Activated CD8-positive, alpha-beta memory T cell treated with anti-CD3 and anti-CD28 coated beads, Interleukin-2, amount 50 U/mL, for 24 hours (primary cell): ENCODE data around the gene DROSHA.

Experiments
- DNase-seq: peaks from one replicate; pipeline ENCODE4 v3.0.0-alpha.2; 2020; ENCODE audit errors: extremely low read depth

DROSHA gene

DNA sequence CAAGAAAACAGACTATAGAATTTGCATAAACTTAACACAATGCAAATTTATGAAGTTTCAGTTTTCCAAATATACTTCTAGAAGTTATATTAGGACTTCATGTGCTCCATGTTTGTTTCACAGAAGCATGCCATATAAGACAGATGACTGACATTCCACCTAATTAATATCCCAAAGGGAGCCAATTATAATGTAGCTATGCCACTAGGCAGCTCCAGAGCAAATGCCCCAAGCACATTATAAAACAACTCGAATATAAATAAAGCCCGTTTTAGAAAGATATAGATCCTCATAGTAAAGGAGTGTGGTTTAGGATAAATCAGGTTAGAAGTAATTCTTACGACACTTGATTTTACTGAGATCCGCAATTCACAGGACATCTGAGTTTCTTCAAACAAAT lies 8.9 kb downstream of the DROSHA start:
- DNase-seq: no peak

DNA sequence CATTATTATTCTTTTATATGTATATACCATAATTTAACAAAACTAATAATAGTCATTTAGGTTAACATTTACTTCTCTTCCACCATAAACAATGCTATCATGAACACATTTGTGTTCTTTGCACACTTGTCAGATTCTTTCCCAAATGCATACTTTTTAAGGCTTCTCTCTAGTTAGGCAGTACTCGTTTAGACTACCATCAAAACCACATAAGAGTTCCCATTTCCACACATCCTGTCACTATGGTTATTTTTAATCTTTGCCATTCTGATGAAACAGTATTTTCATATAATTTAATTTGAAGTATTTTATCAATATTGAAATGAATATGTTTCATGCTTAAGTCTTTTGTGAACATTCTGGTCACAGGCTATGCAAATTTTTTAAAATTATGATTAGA lies 15.1 kb downstream of the DROSHA start:
- no peak for DNase-seq

DNA sequence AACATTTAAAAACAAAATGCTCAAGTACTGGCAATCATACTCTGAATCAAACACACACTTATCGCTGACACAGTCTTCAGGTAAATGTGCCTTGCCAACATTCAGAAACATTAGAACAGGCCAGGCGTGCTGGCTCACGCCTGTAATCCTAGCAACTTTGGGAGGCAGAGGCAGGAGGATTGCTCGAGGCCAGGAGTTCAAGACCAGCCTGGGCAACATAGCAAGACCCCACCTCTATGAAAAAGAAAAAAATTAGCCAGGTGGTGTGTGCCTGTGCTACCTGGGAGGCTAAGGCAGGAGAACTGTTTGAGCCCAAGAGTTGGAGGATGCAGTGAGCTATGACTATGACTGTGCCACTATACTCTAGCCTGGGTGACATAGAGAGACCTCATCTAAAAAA lies 20.6 kb downstream of the DROSHA start:
- DNase-seq: no peak

DNA sequence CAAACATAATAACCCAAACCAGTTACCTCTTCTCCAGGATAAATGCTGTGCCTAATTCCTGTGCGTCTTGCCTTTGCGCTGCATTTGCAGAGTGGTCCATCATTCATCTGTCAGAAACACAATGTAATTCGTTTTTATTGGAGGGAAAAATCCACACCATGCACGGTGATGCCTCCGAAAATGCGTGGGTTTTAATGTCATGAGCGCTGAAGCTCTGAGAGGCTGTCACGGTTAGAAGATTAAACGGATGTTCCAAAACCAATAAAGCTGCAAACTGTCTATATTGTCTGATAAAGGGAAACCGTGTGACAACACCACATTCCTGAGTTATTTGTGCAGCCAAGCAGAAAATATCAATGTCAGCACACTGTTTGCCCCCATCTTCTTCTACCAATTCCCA lies 27.4 kb downstream of the DROSHA start:
- DNase-seq: no peak

DNA sequence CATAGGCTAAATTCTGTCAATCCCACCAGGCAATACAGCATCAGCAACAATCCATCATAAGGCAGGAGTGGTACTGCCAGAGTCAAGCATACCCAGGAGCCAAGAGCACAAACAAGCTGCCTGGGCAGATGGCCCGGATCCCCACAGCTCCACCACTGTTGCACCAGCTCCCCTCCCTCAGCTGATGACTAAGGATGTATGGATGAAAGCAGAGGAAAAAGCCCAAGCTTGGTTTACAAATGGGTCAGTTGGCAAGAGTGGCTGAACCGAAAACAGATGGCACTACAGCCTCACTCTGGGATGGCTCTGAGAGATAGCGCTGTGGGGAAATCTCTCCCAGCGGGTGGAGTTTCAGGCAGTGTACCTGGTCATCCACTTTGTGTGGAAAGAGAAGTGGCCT lies 29.4 kb downstream of the DROSHA start:
- DNase-seq: no peak

DNA sequence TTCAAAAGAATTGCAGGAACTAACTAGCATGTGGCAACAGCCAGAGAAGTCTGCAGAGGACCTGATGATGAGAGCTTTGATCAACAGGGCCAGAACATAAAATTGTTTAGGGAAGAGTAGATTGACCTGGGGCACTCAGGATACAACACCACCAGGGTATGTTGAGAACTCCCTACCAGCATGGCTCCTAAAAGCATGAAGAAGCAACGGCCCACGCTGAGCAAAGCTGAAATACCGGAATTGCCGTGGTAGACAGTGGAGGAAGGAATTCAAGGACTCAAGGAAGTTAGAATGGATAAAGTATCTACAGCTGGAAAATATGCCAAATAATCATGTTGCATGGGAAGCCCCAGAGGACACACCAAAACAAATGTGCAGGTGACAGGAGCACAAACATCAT lies 31.6 kb downstream of the DROSHA start:
- no peak for DNase-seq

DNA sequence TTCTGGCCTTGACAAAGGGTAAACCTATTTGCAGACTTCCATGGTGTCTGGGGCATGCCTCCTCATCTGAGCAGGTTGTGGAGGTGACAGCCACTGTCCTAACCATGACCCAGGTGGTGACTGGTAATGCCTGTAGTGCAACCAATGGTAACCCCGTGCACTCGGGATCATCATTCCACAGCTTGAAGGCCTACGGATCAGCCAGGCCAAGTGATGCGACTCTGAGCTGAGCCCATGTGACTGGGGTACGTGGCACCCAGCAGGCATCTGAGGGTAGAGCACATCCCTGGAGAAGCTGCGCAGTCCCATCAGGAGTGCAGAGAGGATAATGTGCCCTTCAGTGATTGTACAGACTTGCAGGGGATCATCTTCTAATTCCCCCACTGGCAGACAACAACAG lies 35.0 kb downstream of the DROSHA start:
- no peak for DNase-seq

DNA sequence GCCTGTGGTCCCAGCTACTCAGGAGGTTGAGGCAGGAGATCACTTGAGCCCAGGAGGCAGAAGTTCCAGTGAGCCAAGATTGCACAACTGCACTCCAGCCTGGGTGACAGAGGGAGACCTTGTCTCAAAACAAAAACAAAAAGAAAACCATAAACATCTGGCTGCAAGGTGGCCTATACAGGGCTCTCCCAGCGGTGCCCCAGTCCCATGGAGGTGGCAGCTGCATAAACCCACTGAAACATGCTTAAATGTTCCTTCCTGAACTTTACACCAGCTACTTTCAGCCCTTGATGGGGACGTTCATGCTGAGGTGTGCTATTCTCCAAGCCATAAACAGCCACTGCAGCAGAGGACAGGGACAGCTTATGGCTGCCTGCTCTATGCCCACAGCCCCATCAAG lies 35.6 kb downstream of the DROSHA start:
- DNase-seq: no peak

DNA sequence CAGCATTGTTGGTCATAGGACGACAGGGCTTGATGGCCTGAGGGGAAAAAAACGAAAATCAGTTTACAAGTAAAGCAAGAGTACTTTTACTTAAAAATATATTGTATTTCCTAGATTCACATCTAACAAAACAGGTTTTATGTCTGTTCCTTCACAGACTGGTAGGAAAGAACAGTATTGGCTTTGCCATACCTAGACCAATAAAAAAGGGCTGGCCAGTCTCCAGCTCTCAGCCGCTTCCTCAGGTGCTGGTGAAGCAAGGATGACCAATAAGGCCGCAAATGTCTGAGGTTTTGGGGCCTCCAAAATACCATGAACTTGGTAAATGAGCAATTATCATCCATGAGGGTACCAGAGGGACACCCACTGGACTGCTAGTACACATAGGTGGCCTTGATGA lies 36.6 kb downstream of the DROSHA start:
- no peak for DNase-seq

DNA sequence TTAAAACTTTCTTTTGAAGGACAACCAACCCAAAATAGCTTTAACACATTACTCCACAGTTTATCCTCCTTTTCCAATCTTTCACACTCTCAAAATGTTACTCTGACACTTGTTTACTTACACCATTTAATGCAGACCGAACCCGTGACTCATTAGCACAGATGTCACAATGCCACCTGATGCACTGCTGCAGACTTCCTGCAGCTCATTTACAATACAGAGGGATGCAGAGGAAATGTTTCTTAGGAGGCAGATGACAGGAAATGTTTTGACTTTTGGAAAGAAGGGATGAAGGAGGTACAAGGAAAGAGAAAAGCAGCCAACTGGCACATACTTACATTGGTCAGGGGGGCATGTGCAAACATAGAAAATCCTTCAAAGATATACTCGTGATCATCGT lies 39.0 kb downstream of the DROSHA start:
- no peak for DNase-seq

DNA sequence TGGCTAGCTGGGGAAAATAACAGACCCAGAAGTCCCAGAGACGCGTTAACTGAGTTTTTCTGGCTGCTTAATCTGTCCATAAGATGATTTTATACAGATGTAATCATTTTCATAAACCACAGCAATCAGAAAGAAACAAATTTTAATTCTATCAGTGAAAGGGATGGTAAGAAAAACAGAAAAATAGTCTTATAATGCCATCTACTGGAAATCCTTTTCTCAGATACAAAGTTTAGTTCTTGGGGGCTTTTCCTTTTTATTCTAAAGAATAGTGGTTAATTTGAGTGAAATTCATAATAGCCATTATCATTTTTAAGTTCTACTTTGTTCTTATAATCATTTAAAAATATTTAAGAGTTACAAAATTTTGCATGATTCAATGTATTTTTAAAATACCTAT lies 44.4 kb downstream of the DROSHA start:
- no peak for DNase-seq

DNA sequence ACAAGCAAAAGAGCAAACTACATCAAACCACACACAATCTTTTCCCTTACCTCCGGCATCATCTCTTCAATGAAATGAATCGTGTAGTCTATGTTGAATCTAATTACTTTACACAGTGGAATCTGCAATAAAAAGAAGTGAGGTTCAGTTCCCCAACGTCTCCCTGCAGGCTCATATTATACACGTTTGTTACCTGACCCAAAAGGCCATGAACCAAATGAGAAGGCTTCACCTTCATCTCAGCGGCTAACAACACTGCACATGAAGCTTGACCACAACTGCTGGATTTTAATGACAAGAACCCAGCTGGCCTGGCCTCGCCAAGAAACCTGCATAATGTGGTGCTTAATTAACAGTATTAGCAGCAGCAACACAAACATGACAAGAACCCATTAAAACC lies 45.5 kb downstream of the DROSHA start:
- DNase-seq: no peak

DNA sequence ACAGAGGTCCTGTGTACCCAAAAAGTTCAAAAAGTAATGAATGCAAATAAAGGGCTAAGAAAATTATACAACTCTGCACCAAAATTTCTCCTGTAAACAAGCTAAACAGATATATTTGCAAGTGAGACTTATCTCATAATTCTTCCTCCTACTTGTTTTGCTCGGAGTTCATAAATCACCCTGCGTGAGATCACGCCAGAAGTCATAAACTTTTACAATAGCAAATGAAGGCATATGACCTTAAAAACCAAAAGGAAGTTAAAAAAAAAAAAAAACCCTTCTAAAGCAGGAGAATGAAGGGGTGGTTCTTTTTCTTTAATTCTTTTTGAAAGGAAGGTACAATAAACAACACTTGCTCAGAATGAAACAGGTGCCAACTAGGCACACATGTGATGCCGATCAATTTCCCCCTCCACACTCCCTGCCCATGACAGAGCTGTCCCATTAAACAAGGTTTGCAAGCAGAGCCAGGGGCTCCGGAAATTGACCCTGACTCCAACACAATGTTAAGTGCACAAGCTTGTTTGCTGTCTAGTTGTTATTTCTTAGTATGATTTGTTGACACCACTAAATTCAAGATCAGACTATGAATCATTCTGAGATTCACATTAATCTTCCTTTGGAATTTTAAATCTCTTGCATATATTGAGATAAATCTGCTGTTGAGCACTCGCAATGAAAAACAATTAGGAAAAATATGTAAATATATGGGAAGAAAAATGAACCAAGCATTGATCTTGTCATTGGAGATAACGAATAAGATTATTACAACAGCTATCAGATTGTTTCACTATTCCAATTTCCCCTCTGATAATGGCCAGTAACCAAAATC lies 46.3 kb downstream of the DROSHA start:
- DNase-seq: no peak

DNA sequence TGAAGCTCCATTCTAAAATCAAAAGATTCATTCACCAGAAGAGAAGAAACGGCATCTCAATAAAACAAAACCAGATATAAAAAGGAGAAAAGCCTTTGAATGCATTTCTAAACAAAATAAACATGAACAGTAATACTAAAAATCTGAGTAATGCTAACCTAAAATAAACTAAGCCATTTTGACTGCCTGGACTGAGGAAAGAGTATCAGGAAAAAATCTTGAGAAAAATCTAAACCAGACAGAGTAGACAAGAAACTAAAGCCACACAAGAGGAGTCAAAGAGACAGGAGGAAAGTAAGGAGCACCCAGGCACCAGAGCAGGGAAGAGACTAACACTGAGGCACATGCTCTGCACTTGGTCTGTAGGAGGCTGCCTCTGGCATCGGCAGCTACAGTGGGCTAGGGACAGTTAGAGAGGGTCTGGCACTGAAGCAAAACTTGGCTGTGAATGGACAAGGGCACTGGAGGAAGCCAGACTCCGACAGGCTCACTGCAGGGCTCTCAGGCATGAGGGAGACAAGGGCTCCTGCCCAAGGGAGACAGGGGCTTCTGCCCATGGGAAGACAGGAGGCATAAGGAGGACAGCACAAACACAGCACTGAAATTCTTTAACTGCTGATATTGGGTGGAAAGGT lies 50.2 kb downstream of the DROSHA start:
- DNase-seq: no peak

DNA sequence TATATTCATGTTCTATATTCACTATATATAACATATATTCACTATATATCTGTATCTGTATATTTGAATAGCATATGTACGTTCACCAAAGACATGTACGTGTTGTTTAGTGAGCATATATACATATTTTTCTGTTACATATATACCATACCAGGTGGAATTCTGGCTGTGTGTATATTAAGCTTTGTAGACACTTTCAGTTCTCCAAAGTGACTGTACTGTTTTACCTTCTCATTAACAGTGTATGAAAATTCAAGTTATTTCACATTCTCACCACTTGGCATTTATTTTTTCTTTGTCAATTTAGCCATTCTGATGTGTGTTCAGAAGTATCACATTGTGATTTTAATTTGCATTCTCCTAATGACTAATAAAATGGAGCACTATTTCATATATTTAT lies 52.2 kb downstream of the DROSHA start:
- no peak for DNase-seq

DNA sequence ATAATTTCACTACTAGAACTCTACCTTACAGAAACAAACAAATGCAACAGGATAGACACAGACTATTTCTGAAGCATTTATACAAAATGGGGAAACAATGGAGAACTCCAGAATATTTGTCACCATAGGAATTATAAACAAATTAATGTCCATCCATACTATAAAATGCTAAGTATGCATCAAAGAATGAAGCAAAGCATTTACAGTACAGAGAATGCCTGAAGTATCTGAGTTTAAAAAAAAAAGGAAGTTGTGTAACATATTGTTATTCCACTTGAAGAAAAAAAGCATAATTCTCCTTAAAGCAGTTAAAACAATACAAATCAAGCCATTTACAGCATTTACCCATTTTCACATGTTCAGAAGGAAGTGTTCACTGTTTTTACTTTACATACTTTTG lies 53.0 kb downstream of the DROSHA start:
- no peak for DNase-seq

DNA sequence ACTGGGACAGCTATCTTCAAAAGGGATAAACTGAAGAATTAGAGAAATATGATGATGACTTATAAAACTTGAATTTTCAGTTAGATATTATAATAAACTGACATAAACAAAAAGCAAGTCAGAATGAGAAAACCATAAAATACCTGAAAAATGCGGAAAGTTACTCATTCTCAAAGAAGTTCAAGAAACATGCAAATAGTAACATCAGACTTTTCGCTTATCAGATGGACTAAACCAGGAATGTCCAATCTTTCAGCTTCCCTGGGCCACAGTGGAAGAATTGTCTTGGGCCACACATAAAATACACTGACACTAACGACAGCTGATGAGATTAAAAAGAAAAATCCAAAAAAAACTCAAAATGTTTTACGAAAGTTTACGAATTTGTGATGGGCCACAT lies 53.9 kb downstream of the DROSHA start:
- DNase-seq: no peak

DNA sequence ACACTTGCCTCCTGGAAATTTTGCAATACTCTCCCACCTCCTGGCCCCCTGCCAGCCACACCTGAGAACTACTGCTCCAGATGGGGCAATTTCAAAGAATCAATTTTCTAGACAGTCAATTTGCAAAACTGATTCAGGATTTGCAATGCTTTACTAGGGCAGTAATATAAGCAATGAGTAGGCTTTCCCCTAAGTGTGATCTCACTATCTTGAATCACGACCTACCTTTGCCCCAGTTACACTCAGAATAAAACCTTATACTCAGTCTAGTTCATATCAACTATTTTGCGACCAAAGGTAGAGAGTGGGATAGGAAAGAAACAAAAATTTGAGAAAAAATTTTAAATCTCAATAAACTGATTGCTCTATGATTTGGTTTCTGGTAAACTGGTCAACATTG lies 54.4 kb downstream of the DROSHA start:
- DNase-seq: no peak

DNA sequence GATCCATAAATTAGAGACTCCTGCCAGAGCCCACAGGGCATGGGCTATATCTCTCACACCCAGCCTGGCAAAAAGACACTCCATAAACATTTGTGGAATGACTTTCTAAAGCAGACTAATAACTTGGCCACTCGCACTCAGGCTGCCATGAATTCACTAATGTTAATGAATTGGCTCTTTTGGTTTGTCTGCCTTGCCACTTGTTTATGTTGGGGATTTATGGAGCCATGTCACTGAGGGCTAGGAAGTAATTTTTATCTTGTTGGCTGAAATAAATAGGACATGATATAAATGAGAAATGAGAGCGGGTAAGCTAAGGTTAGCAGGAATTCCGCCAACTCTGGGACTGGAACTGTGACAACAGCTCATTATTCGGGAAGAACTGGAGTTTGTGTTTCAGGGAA lies 55.2 kb downstream of the DROSHA start:
- DNase-seq: no peak

DNA sequence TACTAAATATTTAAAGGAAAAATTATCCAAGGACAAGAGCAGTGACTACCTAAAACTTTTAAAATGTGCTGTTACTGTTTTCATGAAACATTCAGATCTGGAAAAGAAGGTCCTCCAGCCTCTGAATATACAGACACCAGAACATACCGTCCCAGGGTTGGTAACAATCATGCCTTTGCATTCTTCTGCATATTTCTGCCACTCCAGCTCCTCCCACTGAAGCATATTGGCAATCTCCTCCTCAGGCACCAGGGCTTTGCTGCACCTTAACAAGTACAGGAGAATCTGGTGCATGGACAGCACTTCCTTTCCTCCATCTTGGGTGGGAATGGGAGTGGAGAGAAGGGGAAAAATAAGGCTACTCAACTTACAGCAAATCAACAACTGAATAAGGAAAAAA lies 60.0 kb downstream of the DROSHA start:
- no peak for DNase-seq

DNA sequence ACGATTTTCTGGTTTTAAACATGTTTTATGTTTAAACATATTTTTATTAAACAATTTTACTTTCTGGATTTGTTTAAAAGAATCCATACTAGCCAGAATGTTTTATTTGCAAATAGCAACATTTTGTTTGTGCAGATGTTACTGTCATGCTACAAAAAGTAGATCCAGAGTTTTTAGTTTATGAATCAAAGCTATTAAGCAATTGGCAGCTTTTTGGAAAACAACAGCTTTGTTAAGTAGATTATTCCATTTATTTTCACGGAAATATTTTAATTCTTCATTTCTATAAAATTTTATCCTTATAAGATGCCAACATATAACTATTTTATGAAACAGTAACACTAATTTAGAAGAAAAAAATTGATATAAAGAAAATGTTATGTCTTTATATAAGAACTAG lies 60.9 kb downstream of the DROSHA start:
- DNase-seq: no peak

DNA sequence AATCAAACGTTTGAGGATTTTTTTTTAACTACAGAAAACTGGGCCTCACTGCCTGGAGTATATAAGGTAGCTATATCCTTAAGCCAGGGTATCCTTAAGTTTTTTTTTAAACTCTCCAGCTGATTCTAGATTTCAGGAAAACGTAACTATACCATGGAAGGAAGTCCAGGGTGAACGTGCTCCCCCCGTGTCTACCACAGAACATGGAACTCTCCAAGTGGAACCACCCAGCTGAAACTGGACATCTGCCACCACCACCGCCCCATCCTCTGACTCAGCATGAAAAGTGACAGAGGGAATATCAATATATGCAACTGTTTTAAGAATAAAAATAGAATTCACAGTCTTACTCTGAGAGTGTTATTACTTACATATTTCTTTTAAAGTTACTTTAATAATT lies 61.3 kb downstream of the DROSHA start:
- DNase-seq: no peak

DNA sequence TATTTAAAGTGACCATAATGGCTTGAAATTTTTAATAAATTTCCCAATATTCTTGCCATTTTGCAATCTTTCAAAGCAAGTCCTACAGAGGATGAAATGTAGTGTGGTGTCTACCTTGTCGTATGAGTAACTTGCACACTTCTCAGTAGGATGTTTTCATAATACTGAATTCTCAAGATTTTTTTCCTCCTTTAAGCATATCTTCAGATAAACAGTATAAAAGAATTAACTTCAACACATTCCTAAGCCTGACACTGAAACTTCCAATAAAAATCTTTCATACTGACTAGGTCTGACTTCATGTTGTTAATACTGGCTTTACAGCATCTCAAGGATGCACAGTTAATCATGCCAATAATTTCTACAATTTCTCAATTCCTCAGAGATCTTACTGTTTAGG lies 62.0 kb downstream of the DROSHA start:
- no peak for DNase-seq

DNA sequence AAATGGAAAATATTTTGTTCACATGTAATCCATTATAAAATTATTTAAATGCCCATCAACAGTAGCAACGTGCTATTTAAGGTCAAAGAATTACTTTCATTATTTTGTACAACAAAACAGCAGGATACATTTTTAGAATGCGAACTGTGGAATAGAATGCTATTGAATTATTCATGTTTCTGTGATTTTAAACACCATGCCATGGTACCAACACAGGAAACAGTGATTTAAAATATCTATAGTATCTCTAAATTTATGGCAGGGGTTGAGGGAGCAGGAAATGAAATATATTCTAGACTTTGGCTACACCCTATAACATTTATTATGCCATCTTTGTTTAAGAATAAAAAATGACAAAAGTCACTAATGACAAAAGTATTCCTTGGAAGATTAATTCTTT lies 62.4 kb downstream of the DROSHA start:
- no peak for DNase-seq
